GM21381 (cell line): Measurements from ENCODE around the gene PITPNM3.

ENCODE experiments used
- ATAC-seq: cut with Tn5 transposase; IDR thresholded peaks from one replicate; pipeline ENCODE4 v1.9.1; 2021; ENCODE audit warnings: mild to moderate bottlenecking, moderate library complexity; ENCODE audit not compliant: unreplicated experiment

PITPNM3 gene

GRCh38 chr17:6528557-6528956, 27.8 kb downstream of the PITPNM3 start:
- ATAC-seq: no peak

DNA sequence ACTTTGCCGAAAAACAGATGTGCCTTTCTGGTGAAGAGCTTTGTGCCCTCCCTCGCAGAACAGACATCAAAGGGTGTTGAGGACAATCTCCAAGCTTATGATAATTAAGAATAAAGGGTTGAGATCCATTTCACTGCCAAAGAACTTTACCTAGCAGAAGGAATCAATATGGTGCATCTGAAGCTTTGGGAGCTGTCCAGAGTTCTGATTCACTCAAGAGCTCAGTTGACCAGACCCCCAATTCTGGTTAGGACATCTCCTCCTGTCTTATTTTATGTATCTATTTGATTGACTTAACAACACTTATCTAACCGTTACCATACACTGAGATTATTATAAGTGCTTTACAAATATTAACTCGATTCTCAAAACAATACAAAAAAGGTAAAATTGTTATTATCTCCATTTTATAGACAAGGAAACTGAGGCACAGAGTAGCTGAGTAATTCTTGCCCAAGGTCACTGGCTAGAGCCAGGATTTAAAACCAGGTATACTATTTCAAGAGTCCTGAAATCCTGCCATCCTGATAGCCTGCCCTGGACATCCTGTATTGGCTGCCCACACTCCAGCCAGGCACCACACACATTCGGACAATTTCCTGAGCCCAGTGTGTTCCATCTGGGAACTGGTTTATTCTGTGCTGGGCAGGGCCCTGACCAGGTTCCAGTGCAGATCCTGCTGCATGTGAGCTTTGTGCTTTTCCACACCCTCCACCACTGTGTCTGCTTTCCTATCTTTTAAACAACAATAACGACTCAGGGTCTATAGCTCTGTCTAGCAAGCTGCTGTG, 29.8 kb downstream of the PITPNM3 start:
- ATAC-seq: no peak

DNA sequence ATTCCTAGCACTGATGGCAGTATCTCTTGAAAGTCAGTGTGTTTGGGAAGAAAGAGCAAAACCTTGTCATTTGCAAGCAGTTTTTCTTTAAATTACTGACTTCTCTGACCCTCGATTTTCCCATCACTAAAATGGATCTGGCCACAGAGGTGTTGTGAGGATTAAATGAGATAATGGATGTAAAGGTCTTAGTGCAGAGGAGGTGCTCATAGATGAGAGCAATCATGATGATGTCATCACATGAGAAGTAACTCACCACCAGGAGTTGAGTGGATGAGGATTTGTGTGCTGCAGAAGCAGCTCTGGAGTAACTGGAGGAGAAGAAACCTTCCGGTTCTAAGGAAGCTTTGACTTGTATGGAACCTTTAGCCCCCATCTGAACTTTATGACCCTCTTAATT, 30.6 kb downstream of the PITPNM3 start:
- no peak for ATAC-seq

- no peak for ATAC-seq
These were observed 31.2 kb downstream of the PITPNM3 start for GRCh38 chr17:6525141-6525540.

GRCh38 chr17:6524520-6524919, 31.8 kb downstream of the PITPNM3 start:
- no peak for ATAC-seq

- ATAC-seq: no peak
These were observed 32.5 kb downstream of the PITPNM3 start for GRCh38 chr17:6523809-6524355.

DNA sequence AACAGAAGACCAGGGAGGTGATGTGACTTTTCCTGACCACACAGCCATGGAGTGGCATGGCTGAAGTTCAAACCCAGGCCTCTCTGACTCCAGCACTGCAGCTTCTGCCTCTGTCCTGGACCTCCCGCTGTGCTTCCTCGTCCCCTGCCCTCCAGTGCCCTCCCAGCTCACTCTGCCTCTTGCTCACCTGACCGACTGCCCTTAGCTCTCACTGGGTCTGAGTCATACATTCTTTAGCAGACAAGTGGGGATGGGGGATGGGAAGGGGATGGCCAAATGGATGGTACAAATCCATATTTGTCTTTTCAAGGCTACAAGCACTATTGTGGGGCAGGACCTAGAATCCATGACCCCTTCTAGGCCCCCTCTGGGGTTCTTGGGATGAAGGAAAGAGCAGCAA, 33.0 kb downstream of the PITPNM3 start:
- no peak for ATAC-seq

DNA sequence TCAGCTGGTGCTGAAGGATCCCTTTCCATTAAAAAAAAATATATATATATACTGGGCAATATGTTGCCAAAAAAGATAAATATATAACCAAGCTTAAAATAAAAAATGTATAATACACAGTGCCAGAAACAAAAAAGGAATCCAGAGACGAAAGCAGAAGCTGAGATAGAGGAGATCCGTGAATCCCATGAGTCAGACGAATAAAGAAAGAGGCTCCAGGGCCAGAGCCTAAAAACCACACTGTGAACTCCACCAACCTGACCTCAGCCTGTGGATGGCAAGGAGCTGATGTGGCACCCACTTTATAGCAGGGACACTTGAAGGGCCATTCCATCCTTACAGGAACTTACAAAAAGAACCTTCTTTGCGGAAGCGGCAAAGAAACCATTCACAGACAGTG, 34.8 kb downstream of the PITPNM3 start:
- no peak for ATAC-seq

GRCh38 chr17:6517062-6517461, 39.3 kb downstream of the PITPNM3 start:
- ATAC-seq: no peak

DNA sequence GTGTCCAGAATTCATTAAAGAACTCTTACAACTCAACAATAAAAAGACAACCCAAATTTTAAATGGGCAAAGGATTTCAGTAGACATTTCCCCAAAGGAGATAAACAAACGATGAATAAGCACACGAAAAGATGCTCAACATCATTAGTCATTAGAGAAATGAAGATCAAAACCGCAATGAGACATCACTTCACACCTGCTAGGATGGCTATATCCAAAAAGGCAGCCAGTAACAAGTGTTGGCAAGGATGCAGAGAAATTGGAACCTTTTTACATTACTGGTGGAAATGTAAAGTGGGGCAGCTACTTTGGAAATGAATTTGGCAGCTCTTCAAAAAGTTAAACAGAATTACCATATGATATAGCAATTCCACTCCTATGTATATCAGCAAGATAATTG, 42.0 kb downstream of the PITPNM3 start:
- ATAC-seq: no peak

GRCh38 chr17:6512552-6512951, 43.8 kb downstream of the PITPNM3 start:
- no peak for ATAC-seq

DNA sequence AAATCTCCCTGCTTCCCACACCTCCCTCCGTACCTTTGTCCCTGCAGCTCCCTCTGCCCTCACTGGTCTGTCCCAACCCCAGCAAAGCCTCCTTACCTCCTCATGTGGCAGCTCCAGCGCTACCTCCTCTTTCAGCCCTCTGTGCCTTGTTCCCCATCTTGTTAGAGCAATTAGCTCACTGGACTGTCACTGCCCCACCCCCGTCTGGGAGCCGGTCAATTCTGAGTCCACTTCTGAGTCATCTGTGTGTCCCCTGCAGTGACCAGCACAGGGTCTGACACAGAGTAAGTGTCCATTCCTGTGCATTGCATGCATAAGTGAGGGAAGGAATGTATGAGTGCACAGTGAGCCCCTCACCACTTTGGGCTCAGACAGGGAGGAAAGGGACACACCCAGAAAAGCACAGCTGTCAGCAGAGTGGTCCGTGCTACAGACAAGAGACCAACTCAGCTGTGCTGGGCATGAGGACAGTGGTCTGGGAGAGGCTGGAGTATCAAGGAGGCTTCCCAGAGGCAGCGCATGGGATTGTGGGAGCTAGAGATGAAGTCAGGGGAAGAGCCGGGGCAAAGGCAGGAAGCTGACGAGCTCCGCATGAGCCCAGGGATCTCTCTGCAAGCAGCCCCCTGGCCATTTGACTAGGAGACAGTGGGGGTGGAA, 45.9 kb downstream of the PITPNM3 start:
- ATAC-seq: no peak

- no peak for ATAC-seq
These were observed 46.4 kb downstream of the PITPNM3 start for GRCh38 chr17:6509921-6510320.

- ATAC-seq: no peak
These were observed 47.2 kb downstream of the PITPNM3 start for GRCh38 chr17:6509031-6509771.

DNA sequence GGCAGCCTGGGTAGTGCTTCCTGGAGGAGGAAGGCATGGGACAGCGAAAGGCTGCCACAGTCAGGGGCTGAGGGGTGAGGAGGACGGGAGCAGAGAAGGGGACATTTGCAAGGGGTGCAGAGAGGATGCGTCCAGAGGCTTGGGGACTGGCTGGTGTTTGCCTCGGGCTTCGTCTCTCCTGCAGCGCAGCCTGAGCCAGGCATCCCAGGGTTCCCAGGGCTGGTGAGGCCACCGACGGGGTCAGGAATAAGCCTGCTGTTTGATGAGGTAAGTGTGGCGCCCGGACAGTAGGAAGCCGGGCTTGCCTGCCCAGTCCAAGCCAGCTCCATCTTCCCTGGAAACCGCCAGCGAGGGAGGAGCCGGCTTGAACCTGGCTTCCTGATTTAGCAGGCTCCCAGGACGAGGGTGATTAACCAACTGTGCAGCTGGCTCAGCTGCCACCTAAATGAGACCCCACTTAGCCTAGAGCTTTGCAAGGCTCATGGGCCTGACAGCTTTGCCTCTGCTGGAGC, 47.8 kb downstream of the PITPNM3 start:
- ATAC-seq: no peak

DNA sequence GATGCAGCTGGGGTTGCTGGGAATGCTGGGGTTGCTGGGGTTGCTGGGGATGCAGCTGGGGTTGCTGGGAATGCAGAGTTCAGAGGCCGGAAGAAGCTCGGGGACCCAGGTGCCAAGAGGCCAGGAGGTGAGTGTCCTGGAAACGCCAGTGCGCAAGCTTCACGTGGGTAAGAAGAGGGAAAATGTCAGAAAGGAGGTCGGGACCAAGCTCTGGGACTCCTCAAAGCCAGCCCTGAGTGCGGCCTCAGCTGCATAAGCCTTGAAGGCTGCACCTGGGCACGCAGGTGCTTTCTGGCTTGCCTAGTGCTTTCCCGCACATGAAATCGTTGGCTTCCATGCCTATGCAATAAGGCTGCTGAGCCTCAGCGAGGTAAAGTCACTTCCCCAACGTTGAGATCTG, 48.3 kb downstream of the PITPNM3 start:
- no peak for ATAC-seq

DNA sequence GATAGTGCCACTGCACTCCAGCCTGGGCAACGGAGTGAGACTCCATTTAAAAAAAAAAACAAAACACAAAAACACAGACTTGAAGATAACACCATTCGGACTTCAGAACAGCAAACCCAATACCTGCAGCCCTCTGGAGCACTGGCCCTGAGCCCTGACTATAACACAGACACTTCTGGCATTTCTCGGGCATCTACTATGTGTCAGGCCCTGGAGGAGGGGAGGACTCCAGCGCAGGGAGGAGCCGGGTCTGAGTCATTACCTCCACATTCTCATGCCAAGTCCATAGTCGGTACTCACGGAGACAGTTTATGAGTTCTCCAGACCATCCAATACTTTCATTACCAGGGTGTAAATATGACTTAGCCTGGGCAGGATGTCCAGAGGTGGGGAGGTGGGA, 48.8 kb downstream of the PITPNM3 start:
- ATAC-seq: no peak

DNA sequence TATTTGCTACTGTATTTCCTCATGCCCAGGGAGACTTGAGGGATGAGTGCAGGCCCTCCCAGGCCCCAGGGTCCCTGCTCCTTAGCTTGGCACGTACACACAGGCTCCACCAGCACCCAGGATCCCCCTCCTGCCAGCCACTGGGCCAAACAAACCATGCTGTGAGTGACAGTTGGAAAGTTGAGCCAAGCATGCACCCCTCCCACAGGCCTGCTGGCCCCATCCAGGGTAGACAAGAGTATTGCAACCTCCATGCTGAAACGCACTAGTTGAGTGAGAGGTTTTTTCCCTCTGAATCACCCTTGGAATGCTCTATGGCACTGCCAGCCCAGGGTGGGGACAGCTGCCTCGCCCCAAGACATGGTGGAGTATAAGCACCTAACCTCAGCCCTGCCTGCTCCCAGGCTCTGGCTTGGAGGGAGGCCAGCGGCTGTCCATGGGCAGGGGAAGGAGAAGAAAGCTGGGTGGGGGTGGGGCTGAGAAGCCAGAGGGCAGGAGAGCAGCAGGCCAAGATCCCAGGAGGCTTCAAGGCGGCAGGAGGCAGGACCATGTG, 49.6 kb downstream of the PITPNM3 start:
- no peak for ATAC-seq

GRCh38 chr17:6505425-6506142, 50.8 kb downstream of the PITPNM3 start:
- no peak for ATAC-seq

DNA sequence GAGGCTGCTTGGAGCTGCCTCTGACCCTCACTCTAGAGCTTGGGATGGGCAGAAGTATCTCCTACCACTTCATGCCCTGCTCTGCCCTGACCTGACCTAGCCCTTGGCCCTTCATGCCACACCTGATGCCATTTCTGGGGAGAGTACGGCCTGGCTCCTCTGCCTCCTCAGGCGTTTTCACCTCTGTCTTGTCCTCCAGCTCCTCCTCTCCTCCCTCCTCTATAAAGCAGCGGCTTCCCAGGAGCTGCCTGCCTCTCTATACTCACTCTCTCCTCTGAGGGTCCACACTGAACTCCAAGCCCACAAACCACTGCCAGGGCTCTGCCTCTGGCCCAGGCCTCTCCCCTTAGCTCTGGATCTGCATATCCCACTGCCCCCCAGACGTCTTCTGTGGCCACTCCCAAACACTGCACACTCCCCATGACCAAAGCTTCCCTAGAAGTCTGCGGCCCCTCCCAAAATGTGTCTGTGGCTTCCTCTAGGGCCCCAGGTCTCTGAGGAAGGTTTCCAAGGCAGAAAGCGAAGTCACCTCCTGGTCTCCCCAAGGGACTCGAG, 52.6 kb downstream of the PITPNM3 start:
- ATAC-seq: no peak
